GM23338 (cell line): ENCODE measurements around the gene NRN1. TPM values are rescaled to one million over a fixed set of nuclear protein-coding genes. Genes with fewer than 3 reads are reported as not detected.

ENCODE experiments used
- ATAC-seq: fragments of 200-7000 bp; cut with Tn5 transposase; 3 replicates; pipeline ENCODE4 v1.9.1; 2020
- DNase-seq: peaks from one replicate; pipeline ENCODE4 v3.0.0-alpha.2; 2015; ENCODE audit warnings: low spot score
- H2AFZ ChIP-seq: fragments of 200-600 bp; sonication (generic); 2 replicates; pipeline ENCODE4 v1.8.0; 2016; ENCODE audit warnings: antibody characterized with exemption, mild to moderate bottlenecking, moderate library complexity
- H3F3A ChIP-seq: fragments of 200-600 bp; sonication (generic); replicated peaks from 2 replicates; pipeline ENCODE4 v1.8.0; 2017; ENCODE audit warnings: antibody characterized with exemption, mixed run types, low read depth
- H3K27ac ChIP-seq: fragments of 200-600 bp; sonication (generic); 2 replicates; pipeline ENCODE4 v1.6.1; 2016; ENCODE audit warnings: low read depth
- H3K27me3 ChIP-seq: fragments of 200-600 bp; sonication (generic); 2 replicates; pipeline ENCODE4 v1.8.0; 2016; ENCODE audit warnings: mild to moderate bottlenecking, mixed run types, moderate library complexity; ENCODE audit not compliant: insufficient read depth
- H3K36me3 ChIP-seq: fragments of 200-600 bp; sonication (generic); 2 replicates; pipeline ENCODE4 v1.8.0; 2016; ENCODE audit warnings: mild to moderate bottlenecking; ENCODE audit not compliant: insufficient read depth
- H3K4me1 ChIP-seq: fragments of 200-600 bp; sonication (generic); 2 replicates; pipeline ENCODE4 v1.8.0; 2016; ENCODE audit warnings: mild to moderate bottlenecking, moderate library complexity; ENCODE audit not compliant: insufficient read depth
- H3K4me2 ChIP-seq: fragments of 200-600 bp; sonication (generic); 2 replicates; pipeline ENCODE4 v1.7.1; 2017; ENCODE audit warnings: mixed run types
- H3K4me3 ChIP-seq: fragments of 200-600 bp; sonication (generic); 2 replicates; pipeline ENCODE4 v1.6.1; 2016; ENCODE audit warnings: mixed run types
- H3K79me2 ChIP-seq: fragments of 200-600 bp; sonication (generic); replicated peaks from 2 replicates; pipeline ENCODE4 v1.8.0; 2017; ENCODE audit warnings: mild to moderate bottlenecking; ENCODE audit not compliant: insufficient read depth
- H3K9me2 ChIP-seq: fragments of 200-600 bp; sonication (generic); 2 replicates; pipeline ENCODE4 v1.8.0; 2017; ENCODE audit not compliant: insufficient read depth
- H4K20me1 ChIP-seq: fragments of 200-600 bp; sonication (generic); replicated peaks from 2 replicates; pipeline ENCODE4 v1.8.0; 2017; ENCODE audit warnings: mild to moderate bottlenecking; ENCODE audit not compliant: insufficient read depth
- H3K27ac Mint-ChIP-seq: 2 replicates; pipeline ENCODE4 v1.8.0; 2020; ENCODE audit warnings: inconsistent platforms, mild to moderate bottlenecking, moderate library complexity, mixed read lengths
- H3K27me3 Mint-ChIP-seq: 3 replicates; pipeline ENCODE4 v1.8.0; 2022; ENCODE audit warnings: low read depth, mild to moderate bottlenecking, moderate library complexity, mixed read lengths, inconsistent platforms; ENCODE audit not compliant: insufficient read depth, poor library complexity
- H3K36me3 Mint-ChIP-seq: 3 replicates; pipeline ENCODE4 v1.8.0; 2021; ENCODE audit warnings: low read depth, mild to moderate bottlenecking, inconsistent platforms, moderate library complexity, mixed read lengths
- H3K4me1 Mint-ChIP-seq: 3 replicates; pipeline ENCODE4 v1.8.0; 2020; ENCODE audit warnings: mild to moderate bottlenecking, inconsistent platforms, mixed read lengths
- H3K4me3 Mint-ChIP-seq: 3 replicates; pipeline ENCODE4 v1.8.0; 2021; ENCODE audit warnings: moderate library complexity, mild to moderate bottlenecking, inconsistent platforms, mixed read lengths
- H3K9me3 Mint-ChIP-seq: 3 replicates; pipeline ENCODE4 v1.8.0; 2020; ENCODE audit warnings: moderate library complexity, mild to moderate bottlenecking, inconsistent platforms, mixed read lengths
- CREB1 ChIP-seq: fragments of 250-450 bp; sonication (Bioruptor Pico); IDR thresholded peaks from 2 replicates; pipeline ENCODE4 v1.5.0; 2020; ENCODE audit warnings: low read depth, mild to moderate bottlenecking, moderate library complexity
- CTCF ChIP-seq, 2 experiments: fragments of 200-600 bp in 1 of 2; sonication (generic) in 1 of 2; conservative IDR thresholded peaks; 2 replicates each; pipeline versions ENCODE4 v1.5.1 to v1.6.1; 2016 to 2017; ENCODE audit warnings: antibody characterized with exemption in 2 of 2, low read depth in 2 of 2, mild to moderate bottlenecking in 2 of 2, moderate library complexity in 1 of 2
- ETS1 ChIP-seq: IDR thresholded peaks from 2 replicates; pipeline ENCODE4 v1.6.1; 2016; ENCODE audit warnings: antibody characterized with exemption
- EZH2 ChIP-seq: fragments of 200-600 bp; sonication (generic); IDR thresholded peaks from one replicate; pipeline ENCODE4 v1.8.0; 2017; ENCODE audit warnings: antibody characterized with exemption, mild to moderate bottlenecking, low read depth; ENCODE audit not compliant: unreplicated experiment
- EZH2phosphoT487 ChIP-seq: fragments of 200-600 bp; sonication (generic); IDR thresholded peaks from one replicate; pipeline ENCODE4 v1.8.1; 2018; ENCODE audit warnings: antibody characterized with exemption; ENCODE audit not compliant: unreplicated experiment
- JUNB ChIP-seq: IDR thresholded peaks from one replicate; pipeline ENCODE4 v1.6.1; 2016; ENCODE audit warnings: antibody characterized with exemption; ENCODE audit not compliant: unreplicated experiment
- NANOG ChIP-seq: IDR thresholded peaks from 2 replicates; pipeline ENCODE4 v1.6.1; 2016; ENCODE audit warnings: antibody characterized with exemption, borderline replicate concordance
- POLR2AphosphoS5 ChIP-seq: IDR thresholded peaks from 2 replicates; pipeline ENCODE4 v1.6.1; 2016; ENCODE audit warnings: antibody characterized with exemption, low read depth
- REST ChIP-seq: IDR thresholded peaks from one replicate; pipeline ENCODE4 v1.6.1; 2018; ENCODE audit warnings: antibody characterized with exemption; ENCODE audit not compliant: unreplicated experiment
- STAT1 ChIP-seq: IDR thresholded peaks from one replicate; pipeline ENCODE4 v1.6.1; 2016; ENCODE audit warnings: antibody characterized with exemption; ENCODE audit not compliant: unreplicated experiment
- ZNF114 ChIP-seq: fragments of 250-450 bp; sonication (Bioruptor Pico); IDR thresholded peaks from 2 replicates; pipeline ENCODE4 v1.5.0; 2020; ENCODE audit warnings: mild to moderate bottlenecking, moderate library complexity
- ZNF331 ChIP-seq: fragments of 250-450 bp; sonication (Bioruptor Pico); IDR thresholded peaks from 2 replicates; pipeline ENCODE4 v1.5.0; 2020; ENCODE audit warnings: low read depth, mild to moderate bottlenecking, moderate library complexity
- ZNF462 ChIP-seq: fragments of 250-450 bp; sonication (Bioruptor Pico); IDR thresholded peaks from 2 replicates; pipeline ENCODE4 v1.5.0; 2020; ENCODE audit warnings: mild to moderate bottlenecking, moderate library complexity
- polyA plus RNA-seq: library from polyadenylated mRNA; unstranded; fragments of >200 nt; fragmentation: Nextera tagmentation; extraction: Ambion mirVana; gene quantifications from 2 replicates; pipeline ENCODE4 v1.2.1, GENCODE V29; 2016
- total RNA-seq: library from RNA; depleted of rRNA; stranded (reverse); fragments of >200 nt; shearing (Covaris generic); gene quantifications from 2 replicates; pipeline ENCODE4 v1.2.3, GENCODE V29; 2014

NRN1 gene
- total and polyA plus RNA-seq, 2 experiments from 2014 or later, result 0.71 TPM; not detected in 1

GRCh38 chr6:5958921-5959320 lies 47.8 kb downstream of the NRN1 start:
- ATAC-seq (peak; percentile 42), DNase-seq (peak; percentile 40)
- H3K27ac ChIP-seq, result no peak overlapping the region
- H3K4me2 ChIP-seq, result no peak overlapping the region
- H3K79me2 ChIP-seq, result no peaks in the 10 kb centered on the region
- no peaks in the 10 kb centered on the region for H3K27me3 Mint-ChIP-seq
- no peak overlapping the region for H2AFZ ChIP-seq
- H3K36me3 ChIP-seq, result no peaks in the 10 kb centered on the region
- H3K4me3 ChIP-seq, result no peak overlapping the region
- no peaks in the 10 kb centered on the region for H3K27me3 ChIP-seq
- peaks cover 2% of the 10 kb centered on the region; the same call in 1 of the 3 replicates for H3K4me1 Mint-ChIP-seq
- H3K4me1 ChIP-seq, result no peaks in the 10 kb centered on the region; the same call in 1 of the 2 replicates
- H3K9me2 ChIP-seq, result no peaks in the 10 kb centered on the region
- H4K20me1 ChIP-seq, result no peaks in the 10 kb centered on the region
- H3K4me3 Mint-ChIP-seq, result no peak overlapping the region
- TF ChIP-seq ZNF331 (CRISPR knock-in tag), result no peak
- no peak for TF ChIP-seq ZNF462 (CRISPR knock-in tag)
- TF ChIP-seq REST, result no peak
- TF ChIP-seq CREB1 (CRISPR knock-in tag), result no peak
- no peak for TF ChIP-seq NANOG
- TF ChIP-seq STAT1, result no peak
- no peak for TF ChIP-seq POLR2AphosphoS5
- no peak for TF ChIP-seq EZH2phosphoT487
- TF ChIP-seq EZH2, result no peak
- no peak for TF ChIP-seq ZNF114
- no peak for TF ChIP-seq CTCF (conservative IDR thresholded peaks at IDR 0.05; ENCODE audit: low read depth in 2 of 2)
- no peak for TF ChIP-seq ETS1
- no peak for TF ChIP-seq JUNB
- no peaks in the 10 kb centered on the region for H3F3A ChIP-seq
- H3K9me3 Mint-ChIP-seq, result no peaks in the 10 kb centered on the region
- H3K36me3 Mint-ChIP-seq, result no peaks in the 10 kb centered on the region
- H3K27ac Mint-ChIP-seq, result no peak overlapping the region
